LNCaP clone FGC (cell line): ENCODE data around the gene MAPK1.
"Not testable (repeated sequence)": the region's sequence is repeated elsewhere in the genome, so short reads cannot be mapped to it uniquely, and the experiment has no call there.

Experiments used
- DNase-seq: peaks from one replicate; pipeline ENCODE4 v3.0.0-alpha.2; 2011; ENCODE audit warnings: low read depth
- H3K4me3 ChIP-seq: 2 replicates; pipeline ENCODE4 v1.5.1; 2011; ENCODE audit warnings: mild to moderate bottlenecking, low read depth, low read length, control low read depth
- CTCF ChIP-seq: IDR thresholded peaks from 2 replicates; pipeline ENCODE4 v1.5.1; 2012; ENCODE audit warnings: mild to moderate bottlenecking; ENCODE audit not compliant: control insufficient read depth, insufficient read depth; ENCODE audit errors: extremely low read depth

The MAPK1 gene

GRCh38 chr22:21867528-21868266 lies at the start of gene MAPK1:
MAPK1 (minus strand) TSS chr22:21867645; CDS start chr22:21867440, 205 bp downstream.
- TF ChIP-seq CTCF = peak; percentile 33; the same call in 1 of the 2 replicates
- DNase-seq = no peak
- peak within 1 kb of the TSS; percentile 92 for H3K4me3 ChIP-seq

DNA sequence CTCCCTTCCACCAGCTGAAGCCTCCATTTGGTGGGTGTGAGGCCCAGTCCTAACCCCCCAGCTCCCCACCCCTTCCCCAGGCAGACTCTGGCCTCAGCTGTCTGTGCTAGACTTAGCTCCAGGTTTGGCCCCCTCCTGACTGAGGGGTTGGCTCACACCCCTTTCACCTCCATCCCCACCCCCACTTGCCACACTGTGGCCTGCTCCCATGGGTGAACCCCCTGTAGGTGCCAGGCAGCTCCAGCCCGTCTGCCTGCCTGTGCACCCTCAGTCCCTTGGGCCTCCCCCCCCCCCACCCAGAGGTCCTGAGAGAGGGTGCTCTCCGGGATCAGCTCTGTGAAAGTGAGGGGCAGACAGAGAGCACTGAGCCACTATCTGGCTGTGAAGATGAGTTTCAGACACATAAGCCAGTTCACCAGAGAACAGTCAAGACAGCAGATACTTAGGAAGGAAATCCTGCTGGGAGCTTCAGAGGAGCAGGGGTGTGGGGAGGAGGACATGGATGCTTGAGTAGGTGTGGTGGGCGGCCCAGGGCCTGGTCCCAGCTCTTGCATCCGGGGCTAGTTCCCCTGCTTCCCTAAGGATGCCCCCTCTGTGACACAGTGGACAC lies 49.0 kb upstream of the MAPK1 start:
- no peak overlapping the region for H3K4me3 ChIP-seq
- TF ChIP-seq CTCF = no peak
- DNase-seq = no peak

GRCh38 chr22:21915624-21916308 lies 48.3 kb upstream of the MAPK1 start:
- no peak for TF ChIP-seq CTCF
- no peak overlapping the region for H3K4me3 ChIP-seq
- DNase-seq = no peak

DNA sequence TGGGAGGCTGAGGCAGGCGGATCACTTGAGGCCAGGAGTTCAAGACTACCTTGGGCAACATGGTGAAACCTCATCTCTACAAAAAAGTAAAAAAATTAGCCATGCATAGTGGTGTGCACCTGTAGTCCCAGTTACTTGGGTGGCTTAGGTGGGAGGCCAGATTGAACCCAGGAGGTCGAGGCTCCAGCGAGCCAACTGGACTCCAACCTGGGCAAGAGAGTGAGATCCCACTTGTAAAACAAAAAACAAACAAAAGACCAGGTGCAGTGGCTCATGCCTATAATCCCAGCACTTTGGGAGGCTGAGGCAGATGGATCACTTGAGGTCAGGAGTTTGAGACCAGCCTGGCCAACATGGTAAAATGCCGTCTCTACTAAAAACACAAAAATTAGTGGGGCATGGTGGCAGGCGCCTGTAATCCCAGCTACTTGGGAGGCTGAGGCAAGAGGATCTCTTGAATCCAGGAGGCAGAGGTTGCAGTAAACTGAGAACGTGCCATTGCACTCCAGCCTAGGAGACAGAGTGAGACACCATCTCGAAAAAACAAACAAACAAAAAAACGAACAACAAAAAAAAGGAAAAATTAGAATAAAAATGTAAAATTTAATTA lies 46.7 kb upstream of the MAPK1 start:
- not testable (repeated sequence) for H3K4me3 ChIP-seq, DNase-seq

DNA sequence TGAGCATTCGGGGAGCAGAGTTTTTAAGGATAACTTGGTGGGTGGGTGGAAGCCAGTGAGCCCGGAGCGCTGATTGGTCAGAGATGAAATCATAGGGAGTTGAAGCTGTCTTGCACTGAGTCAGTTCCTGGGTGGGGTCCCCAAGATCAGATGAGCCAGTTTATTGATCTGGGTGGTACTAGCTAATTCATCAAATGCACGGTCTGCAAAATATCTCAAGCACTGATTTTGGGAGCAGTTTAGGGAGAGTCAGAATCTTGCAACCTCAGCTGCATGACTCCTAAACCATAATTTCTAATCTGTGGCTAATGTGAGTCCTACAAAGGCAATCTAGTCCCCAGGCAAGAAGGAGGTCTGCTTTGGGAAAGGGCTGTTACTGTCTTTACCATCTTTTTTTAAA lies 42.9 kb upstream of the MAPK1 start:
- H3K4me3 ChIP-seq, DNase-seq: not testable (repeated sequence)

GRCh38 chr22:21909871-21910270 lies 42.4 kb upstream of the MAPK1 start:
- no peak for DNase-seq
- no peak for TF ChIP-seq CTCF
- no peak overlapping the region for H3K4me3 ChIP-seq

- TF ChIP-seq CTCF = no peak
- DNase-seq = no peak
- H3K4me3 ChIP-seq = no peak overlapping the region
Measured at GRCh38 chr22:21907638-21908522, 40.4 kb upstream of the MAPK1 start.

- not testable (repeated sequence) for H3K4me3 ChIP-seq, DNase-seq
Measured at GRCh38 chr22:21905234-21905633, 37.8 kb upstream of the MAPK1 start.
